ENCODE measurements around the gene KCNK15. TPM values are rescaled to one million over a fixed set of nuclear protein-coding genes. Genes with fewer than 3 reads are reported as not detected.

KCNK15 gene
- total RNA-seq, 4 donors from 2014 or later, result 0.87 to 6.0 (median 1.5) TPM

- 81 to 93% methylated on average over 2 of the region's 2 CpGs for WGBS, 2 donors
Observed at GRCh38 chr20:44722990-44723389, 22.7 kb upstream of the KCNK15 start.

GRCh38 chr20:44723391-44723790 lies 22.3 kb upstream of the KCNK15 start:
- Histone ChIP-seq H3K4me3 (no peak overlapping the region), H3K9me3 (no peaks in the 10 kb centered on the region), H3K4me1 (peaks cover 0 to 35% (median 16%) of the 10 kb centered on the region in 4 donors), H3K36me3 (no peaks in the 10 kb centered on the region), H3K27ac (no peak overlapping the region), H3K27me3 (no peaks in the 10 kb centered on the region)
- 80 to 81% methylated on average over 7 of the region's 7 CpGs for WGBS, 2 donors
- TF ChIP-seq EP300 (IDR thresholded peaks at IDR 0.05) (no peak), CTCF (IDR thresholded peaks at IDR 0.05) (no peak), POLR2A (IDR thresholded peaks at IDR 0.05) (no peak)
- no peak for DNase-seq (ENCODE audit: low spot score in 2 of 2)

More at GRCh38 chr20:44722990-44723389, 22.7 kb upstream of the KCNK15 start:
- peaks cover 0 to 37% (median 16%) of the 10 kb centered on the region in 4 donors for H3K4me1 ChIP-seq
- H3K27me3 ChIP-seq, result no peaks in the 10 kb centered on the region
- TF ChIP-seq POLR2A (IDR thresholded peaks at IDR 0.05) (no peak), CTCF (IDR thresholded peaks at IDR 0.05) (no peak), EP300 (IDR thresholded peaks at IDR 0.05) (no peak)
- H3K27ac ChIP-seq, result peak overlapping the region in 1 of 4 donors; percentile 39
- no peak for DNase-seq (ENCODE audit: low spot score in 2 of 2)
- no peak overlapping the region for H3K4me3 ChIP-seq
- no peaks in the 10 kb centered on the region for H3K9me3 ChIP-seq
- H3K36me3 ChIP-seq, result no peaks in the 10 kb centered on the region

- no peaks in the 10 kb centered on the region for H3K36me3 ChIP-seq
- H3K4me3 ChIP-seq, result no peak overlapping the region
- H3K27ac ChIP-seq, result no peak overlapping the region
- WGBS, 2 donors, result 89 to 93% methylated on average over 9 of the region's 9 CpGs
- DNase-seq (ENCODE audit: low spot score in 2 of 2), result no peak
- H3K9me3 ChIP-seq, result no peaks in the 10 kb centered on the region
- TF ChIP-seq POLR2A (IDR thresholded peaks at IDR 0.05) (no peak), CTCF (IDR thresholded peaks at IDR 0.05) (no peak), EP300 (IDR thresholded peaks at IDR 0.05) (no peak)
- peaks cover 0 to 35% (median 17%) of the 10 kb centered on the region in 4 donors for H3K4me1 ChIP-seq
- no peaks in the 10 kb centered on the region for H3K27me3 ChIP-seq
Observed at GRCh38 chr20:44723798-44724362, 21.8 kb upstream of the KCNK15 start.

- no peaks in the 10 kb centered on the region for H3K27me3 ChIP-seq
- TF ChIP-seq EP300 (IDR thresholded peaks at IDR 0.05) (no peak), CTCF (IDR thresholded peaks at IDR 0.05) (no peak), POLR2A (IDR thresholded peaks at IDR 0.05) (no peak)
- H3K9me3 ChIP-seq, result no peaks in the 10 kb centered on the region
- WGBS, 2 donors, result 68 to 73% methylated on average over 25 to 26 of the region's 26 CpGs
- H3K4me1 ChIP-seq, result peaks cover 0 to 35% (median 15%) of the 10 kb centered on the region in 4 donors
- H3K27ac ChIP-seq, result no peak overlapping the region
- H3K4me3 ChIP-seq, result no peak overlapping the region
- no peak for DNase-seq (ENCODE audit: low spot score in 2 of 2)
- H3K36me3 ChIP-seq, result no peaks in the 10 kb centered on the region
Observed at GRCh38 chr20:44724423-44725091, 21.1 kb upstream of the KCNK15 start.

GRCh38 chr20:44725837-44726236 lies 19.8 kb upstream of the KCNK15 start:
- no peak overlapping the region for H3K4me3 ChIP-seq
- H3K9me3 ChIP-seq, result no peaks in the 10 kb centered on the region
- H3K36me3 ChIP-seq, result no peaks in the 10 kb centered on the region
- TF ChIP-seq POLR2A (IDR thresholded peaks at IDR 0.05) (no peak), CTCF (IDR thresholded peaks at IDR 0.05) (no peak), EP300 (IDR thresholded peaks at IDR 0.05) (no peak)
- H3K4me1 ChIP-seq, result peaks cover 0 to 32% (median 9%) of the 10 kb centered on the region in 4 donors
- DNase-seq (ENCODE audit: low spot score in 2 of 2), result no peak
- H3K27me3 ChIP-seq, result no peaks in the 10 kb centered on the region
- 73 to 77% methylated on average over 5 of the region's 5 CpGs for WGBS, 2 donors
- H3K27ac ChIP-seq, result no peak overlapping the region
